Activated CD8-positive, alpha-beta memory T cell treated with anti-CD3 and anti-CD28 coated beads for 1 hour (primary cell): ENCODE results near the gene DCUN1D2.
"Not testable (repeated sequence)": the region's sequence is repeated elsewhere in the genome, so short reads cannot be mapped to it uniquely, and the experiment has no call there.

ENCODE experiments used
- DNase-seq, 2 donors: peaks; one replicate each; pipeline ENCODE4 v3.0.0-alpha.2; 2020; ENCODE audit warnings: low read depth in 1 of 2; ENCODE audit errors: extremely low read depth in 1 of 2

DCUN1D2 gene

GRCh38 chr13:113491982-113492381 is 1.5 kb upstream of the DCUN1D2 start:
- no peak for DNase-seq

GRCh38 chr13:113491418-113491883 is 940 bp upstream of the DCUN1D2 start:
- no peak for DNase-seq

- DNase-seq: peak in 1 of 2 donors; percentile 15
These were observed 689 bp downstream of the DCUN1D2 start for GRCh38 chr13:113489549-113490495.

GRCh38 chr13:113489171-113489548 is 1.4 kb downstream of the DCUN1D2 start:
- no peak for DNase-seq

GRCh38 chr13:113488283-113488682 is 2.2 kb downstream of the DCUN1D2 start:
- no peak for DNase-seq

- DNase-seq: no peak
These were observed 3.8 kb downstream of the DCUN1D2 start for GRCh38 chr13:113486698-113487097.

- no peak for DNase-seq
These were observed 5.0 kb downstream of the DCUN1D2 start for GRCh38 chr13:113485545-113485944.

GRCh38 chr13:113483504-113484293 is 6.8 kb downstream of the DCUN1D2 start:
- no peak for DNase-seq

GRCh38 chr13:113483081-113483480 is 7.4 kb downstream of the DCUN1D2 start:
- no peak for DNase-seq

GRCh38 chr13:113479179-113479578 is 11.3 kb downstream of the DCUN1D2 start:
- no peak for DNase-seq

GRCh38 chr13:113477724-113478123 is 12.8 kb downstream of the DCUN1D2 start:
- no peak for DNase-seq

- no peak for DNase-seq
These were observed 13.7 kb downstream of the DCUN1D2 start for GRCh38 chr13:113476811-113477210.

GRCh38 chr13:113475911-113476310 is 14.6 kb downstream of the DCUN1D2 start:
- no peak for DNase-seq

- no peak for DNase-seq
These were observed 15.2 kb downstream of the DCUN1D2 start for GRCh38 chr13:113475280-113475679.

- no peak for DNase-seq
These were observed 16.3 kb downstream of the DCUN1D2 start for GRCh38 chr13:113474179-113474578.

GRCh38 chr13:113472355-113473025 is 18.0 kb downstream of the DCUN1D2 start:
- no peak for DNase-seq

GRCh38 chr13:113471844-113472243 is 18.7 kb downstream of the DCUN1D2 start:
- no peak for DNase-seq

- not testable (repeated sequence) for DNase-seq
These were observed 19.8 kb downstream of the DCUN1D2 start for GRCh38 chr13:113470635-113471163.

GRCh38 chr13:113470073-113470472 is 20.4 kb downstream of the DCUN1D2 start:
- no peak for DNase-seq

GRCh38 chr13:113469582-113469981 is 20.9 kb downstream of the DCUN1D2 start:
- no peak for DNase-seq
